Gastroesophageal sphincter (tissue), 4 donors: ENCODE data around the gene ZNF784. TPM values are rescaled to one million over a fixed set of nuclear protein-coding genes. Genes with fewer than 3 reads are reported as not detected.

Source experiments
- ATAC-seq: fragments of 150-250 bp; one replicate; pipeline ENCODE4 v1.9.1; 2016; ENCODE audit warnings: mild to moderate bottlenecking, moderate library complexity
- H3K27ac ChIP-seq, 4 donors: fragments of 200-600 bp; sonication (generic) in 3 of 4; 1 replicate in 3 of 4; 2 replicates in 1 of 4; pipeline ENCODE4 v1.5.1; 2016 to 2019
- H3K27me3 ChIP-seq: fragments of 200-600 bp; sonication (generic); one replicate; pipeline ENCODE4 v1.5.1; 2019
- H3K36me3 ChIP-seq, 2 donors: fragments of 200-600 bp; sonication (generic); one replicate each; pipeline ENCODE4 v1.5.1; 2019; ENCODE audit warnings: control low read depth in 1 of 2
- H3K4me1 ChIP-seq, 3 donors: fragments of 200-600 bp; sonication (generic); 1 replicate in 2 of 3; 2 replicates in 1 of 3; pipeline ENCODE4 v1.5.1; 2016 to 2019; ENCODE audit warnings: control low read depth in 2 of 3
- H3K4me3 ChIP-seq, 2 donors: fragments of 200-600 bp; sonication (generic); one replicate each; pipeline ENCODE4 v1.5.1; 2019; ENCODE audit warnings: mild to moderate bottlenecking in 1 of 2, moderate library complexity in 1 of 2
- H3K9me3 ChIP-seq, 3 donors: fragments of 200-600 bp; sonication (generic); one replicate each; pipeline ENCODE4 v1.5.1; 2017 to 2019; ENCODE audit warnings: control low read depth in 2 of 3
- EP300 ChIP-seq: sonication (generic); formaldehyde crosslinking; IDR thresholded peaks from one replicate; pipeline ENCODE4 v1.6.1; 2017; ENCODE audit warnings: antibody characterized with exemption, mild to moderate bottlenecking
- POLR2A ChIP-seq, 2 donors: fragments of 450-650 bp; IDR thresholded peaks; one replicate each; pipeline ENCODE4 v1.6.1; 2017; ENCODE audit warnings: antibody characterized with exemption in 2 of 2, mild to moderate bottlenecking in 2 of 2, moderate library complexity in 1 of 2
- POLR2AphosphoS5 ChIP-seq: sonication (generic); formaldehyde crosslinking; IDR thresholded peaks from one replicate; pipeline ENCODE4 v1.6.1; 2017; ENCODE audit warnings: antibody characterized with exemption
- WGBS, 2 donors: methylation state at CpG; one replicate each; pipeline ENCODE4 v1.1.5; 2018; ENCODE audit warnings: low coverage in 1 of 2; 5-methylcytosine and 5-hydroxymethylcytosine counted together
- total RNA-seq, 4 donors: library from RNA; depleted of rRNA; stranded (reverse); fragments of >200 nt; gene quantifications; one replicate each; pipeline ENCODE4 v1.1.0, GENCODE V29; 2016
- TF ChIP-seq, protein P1 (sequence below), 4 experiments: fragments of 200-600 bp in 2 of 4; fragments of 450-650 bp in 2 of 4; sonication (generic) in 1 of 4; IDR thresholded peaks; one replicate each; pipeline ENCODE4 v1.5.1; 2017 to 2019; ENCODE audit warnings: antibody characterized with exemption in 4 of 4, mild to moderate bottlenecking in 2 of 4, moderate library complexity in 2 of 4

Gene ZNF784
- total RNA-seq, 4 donors from 2014 or later, result 0.54 to 8.1 (median 4.8) TPM

- WGBS, 2 donors, result 67% methylated on average over 1 of the region's 11 CpGs; no CpG with 5 or more reads in 1 of the 2 donors
- Histone ChIP-seq H3K4me1 (peaks cover 0 to 26% (median 0%) of the 10 kb centered on the region in 3 donors), H3K27me3 (no peaks in the 10 kb centered on the region), H3K27ac (no peak overlapping the region), H3K9me3 (no peaks in the 10 kb centered on the region), H3K4me3 (no peak overlapping the region), H3K36me3 (peaks cover 0 to 95% of the 10 kb centered on the region in 2 donors)
- TF ChIP-seq EP300, result no peak
- TF ChIP-seq, protein P1, sequence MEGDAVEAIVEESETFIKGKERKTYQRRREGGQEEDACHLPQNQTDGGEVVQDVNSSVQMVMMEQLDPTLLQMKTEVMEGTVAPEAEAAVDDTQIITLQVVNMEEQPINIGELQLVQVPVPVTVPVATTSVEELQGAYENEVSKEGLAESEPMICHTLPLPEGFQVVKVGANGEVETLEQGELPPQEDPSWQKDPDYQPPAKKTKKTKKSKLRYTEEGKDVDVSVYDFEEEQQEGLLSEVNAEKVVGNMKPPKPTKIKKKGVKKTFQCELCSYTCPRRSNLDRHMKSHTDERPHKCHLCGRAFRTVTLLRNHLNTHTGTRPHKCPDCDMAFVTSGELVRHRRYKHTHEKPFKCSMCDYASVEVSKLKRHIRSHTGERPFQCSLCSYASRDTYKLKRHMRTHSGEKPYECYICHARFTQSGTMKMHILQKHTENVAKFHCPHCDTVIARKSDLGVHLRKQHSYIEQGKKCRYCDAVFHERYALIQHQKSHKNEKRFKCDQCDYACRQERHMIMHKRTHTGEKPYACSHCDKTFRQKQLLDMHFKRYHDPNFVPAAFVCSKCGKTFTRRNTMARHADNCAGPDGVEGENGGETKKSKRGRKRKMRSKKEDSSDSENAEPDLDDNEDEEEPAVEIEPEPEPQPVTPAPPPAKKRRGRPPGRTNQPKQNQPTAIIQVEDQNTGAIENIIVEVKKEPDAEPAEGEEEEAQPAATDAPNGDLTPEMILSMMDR (IDR thresholded peaks at IDR 0.05), result no peak
- no peak for TF ChIP-seq POLR2A (IDR thresholded peaks at IDR 0.05)
- TF ChIP-seq POLR2AphosphoS5, result no peak
- ATAC-seq, result no peak
Observed at GRCh38 chr19:55667958-55668357, 43.6 kb upstream of the ZNF784 start.

GRCh38 chr19:55667511-55667910 is 43.1 kb upstream of the ZNF784 start:
- no peak for TF ChIP-seq EP300
- no peak for TF ChIP-seq POLR2AphosphoS5
- TF ChIP-seq, protein P1 (IDR thresholded peaks at IDR 0.05), result no peak
- no peaks in the 10 kb centered on the region for H3K27me3 ChIP-seq
- 100% methylated on average over 1 of the region's 12 CpGs; no CpG with 5 or more reads in 1 of the 2 donors for WGBS, 2 donors
- H3K4me3 ChIP-seq, result no peak overlapping the region
- ATAC-seq, result no peak
- H3K27ac ChIP-seq, result no peak overlapping the region
- peaks cover 0 to 26% (median 0%) of the 10 kb centered on the region in 3 donors for H3K4me1 ChIP-seq
- no peaks in the 10 kb centered on the region for H3K9me3 ChIP-seq
- H3K36me3 ChIP-seq, result peaks cover 0 to 95% of the 10 kb centered on the region in 2 donors

DNA sequence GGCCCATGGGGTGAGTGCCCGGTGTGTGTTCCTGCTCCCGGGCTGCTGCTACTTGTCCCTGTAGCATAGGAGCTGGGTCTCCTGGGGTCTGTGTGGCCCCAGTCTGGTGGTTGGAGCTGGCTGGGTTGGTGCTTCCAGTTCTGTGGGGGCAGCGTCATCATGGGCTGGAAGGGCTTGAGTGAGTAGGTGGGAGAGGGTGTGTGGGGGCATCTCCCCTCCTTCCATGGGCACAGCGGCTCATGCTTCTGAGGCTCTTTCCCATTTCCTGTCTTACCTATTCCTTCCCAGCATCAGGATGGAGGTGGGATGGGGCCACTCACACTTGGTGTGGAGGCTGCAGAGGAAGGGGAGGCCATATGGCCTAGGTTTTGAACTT is 42.6 kb upstream of the ZNF784 start:
- Histone ChIP-seq H3K27ac (no peak overlapping the region), H3K9me3 (no peaks in the 10 kb centered on the region), H3K36me3 (peaks cover 0 to 97% of the 10 kb centered on the region in 2 donors), H3K4me3 (no peak overlapping the region), H3K27me3 (no peaks in the 10 kb centered on the region), H3K4me1 (peaks cover 0 to 26% (median 0%) of the 10 kb centered on the region in 3 donors)
- TF ChIP-seq, protein P1 (IDR thresholded peaks at IDR 0.05), result no peak
- TF ChIP-seq POLR2A (IDR thresholded peaks at IDR 0.05), result no peak
- TF ChIP-seq POLR2AphosphoS5, result no peak
- no peak for TF ChIP-seq EP300
- WGBS, 2 donors, result no CpG with 5 or more reads among the region's 4 CpGs
- ATAC-seq, result no peak

DNA sequence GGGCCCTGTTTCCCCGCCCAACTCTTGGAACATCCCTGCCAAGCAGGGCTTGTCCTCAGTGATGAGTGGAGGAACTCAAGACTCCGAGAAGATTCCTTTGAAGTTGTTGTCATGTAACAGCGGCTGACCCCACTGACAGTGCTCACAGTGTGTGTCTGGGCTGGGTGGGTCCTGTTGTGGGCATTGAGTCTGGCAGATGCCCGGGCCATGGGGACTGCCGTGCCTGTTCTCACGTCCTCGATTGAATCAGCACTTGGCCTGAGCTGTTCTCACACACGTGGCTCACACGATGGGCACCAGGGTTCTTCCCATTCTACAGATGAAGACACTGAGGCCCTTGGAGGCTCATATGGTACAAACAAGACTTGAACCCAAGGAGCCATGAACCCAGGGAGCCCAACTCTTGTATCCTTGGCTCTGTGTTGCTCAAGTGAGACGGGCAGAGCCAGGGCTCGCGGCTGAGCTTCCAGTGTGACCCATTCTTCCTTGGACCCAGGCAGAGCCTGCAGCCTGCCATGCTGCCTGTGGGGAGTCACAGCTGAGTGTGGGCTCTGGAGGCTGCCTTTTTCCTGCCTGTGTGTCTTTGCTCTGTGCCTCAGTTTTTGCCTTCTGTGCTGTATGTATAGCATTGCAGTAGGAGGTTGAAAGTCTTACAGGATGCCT is 42.1 kb upstream of the ZNF784 start:
- ATAC-seq, result no peak
- no peak overlapping the region for H3K27ac ChIP-seq
- H3K27me3 ChIP-seq, result no peaks in the 10 kb centered on the region
- no peaks in the 10 kb centered on the region for H3K9me3 ChIP-seq
- H3K4me3 ChIP-seq, result no peak overlapping the region
- H3K4me1 ChIP-seq, result peaks cover 0 to 22% (median 0%) of the 10 kb centered on the region in 3 donors
- H3K36me3 ChIP-seq, result peaks cover 0 to 100% of the 10 kb centered on the region in 2 donors
- 57% methylated on average over 2 of the region's 12 CpGs; no CpG with 5 or more reads in 1 of the 2 donors for WGBS, 2 donors
- TF ChIP-seq, protein P1 (IDR thresholded peaks at IDR 0.05), result no peak
- TF ChIP-seq POLR2A (IDR thresholded peaks at IDR 0.05), result no peak
- TF ChIP-seq EP300, result no peak
- no peak for TF ChIP-seq POLR2AphosphoS5
